CD14-positive monocyte (primary cell): Measurements from ENCODE around the gene ANGPTL1. TPM values are rescaled to one million over a fixed set of nuclear protein-coding genes. Genes with fewer than 3 reads are reported as not detected.

Source experiments
- DNase-seq, 3 donors: peaks; one replicate each; pipeline ENCODE4 v3.0.0-alpha.2; 2011 to 2022
- H2AFZ ChIP-seq: 2 replicates; pipeline ENCODE4 v1.6.0; 2012; ENCODE audit warnings: mild to moderate bottlenecking, low read depth, low read length, inconsistent platforms; ENCODE audit not compliant: insufficient read depth, poor library complexity, severe bottlenecking
- H3K27ac ChIP-seq, 2 donors: 1 replicate in 1 of 2; 2 replicates in 1 of 2; pipeline ENCODE4 v1.5.1; 2012 to 2013; ENCODE audit warnings: low read length in 2 of 2, control low read depth in 1 of 2, inconsistent platforms in 1 of 2, low read depth in 1 of 2, mild to moderate bottlenecking in 1 of 2
- H3K27me3 ChIP-seq, 2 donors: one replicate each; pipeline versions ENCODE4 v1.6.0 to v1.6.1; 2011 to 2013; ENCODE audit warnings: low read length in 2 of 2; ENCODE audit not compliant: control insufficient read depth in 2 of 2, insufficient read depth in 2 of 2
- H3K36me3 ChIP-seq, 2 donors: replicated peaks in 1 of 2; 1 replicate in 1 of 2; 2 replicates in 1 of 2; pipeline versions ENCODE4 v1.5.1 to v1.6.1; 2012 to 2013; ENCODE audit warnings: low read length in 2 of 2, control low read depth in 1 of 2, inconsistent platforms in 1 of 2, mild to moderate bottlenecking in 1 of 2; ENCODE audit not compliant: insufficient read depth in 2 of 2, control insufficient read depth in 1 of 2
- H3K4me1 ChIP-seq, 2 donors: 1 replicate in 1 of 2; 2 replicates in 1 of 2; pipeline versions ENCODE4 v1.5.1 to v1.6.1; 2012 to 2013; ENCODE audit warnings: low read length in 2 of 2, control low read depth in 1 of 2, inconsistent platforms in 1 of 2, mild to moderate bottlenecking in 1 of 2, moderate library complexity in 1 of 2; ENCODE audit not compliant: insufficient read depth in 2 of 2, control insufficient read depth in 1 of 2
- H3K4me2 ChIP-seq: replicated peaks from 2 replicates; pipeline ENCODE3; 2012; ENCODE audit warnings: low read length, moderate library complexity, mild to moderate bottlenecking; ENCODE audit not compliant: poor library complexity, severe bottlenecking; ENCODE audit errors: extremely low read depth
- H3K4me3 ChIP-seq, 3 experiments: fragments of 200-600 bp in 1 of 3; sonication (generic) in 1 of 3; replicated peaks in 1 of 3; 1 replicate in 2 of 3; 2 replicates in 1 of 3; pipeline ENCODE4 v1.5.1; 2011 to 2013; ENCODE audit warnings: low read length in 3 of 3, mild to moderate bottlenecking in 3 of 3, control low read depth in 2 of 3, low read depth in 2 of 3, inconsistent platforms in 1 of 3, moderate library complexity in 1 of 3
- H3K79me2 ChIP-seq: 2 replicates; pipeline ENCODE4 v1.6.0; 2012; ENCODE audit warnings: mild to moderate bottlenecking, control low read depth, inconsistent platforms, low read length, moderate library complexity; ENCODE audit not compliant: insufficient read depth
- H3K9ac ChIP-seq: 2 replicates; pipeline ENCODE4 v1.6.0; 2017; ENCODE audit warnings: low read length, mild to moderate bottlenecking; ENCODE audit not compliant: insufficient read depth, poor library complexity, severe bottlenecking
- H3K9me3 ChIP-seq, 2 donors: replicated peaks in 1 of 2; 1 replicate in 1 of 2; 2 replicates in 1 of 2; pipeline versions ENCODE4 v1.5.1 to v1.6.1; 2012 to 2013; ENCODE audit warnings: low read length in 2 of 2, control low read depth in 1 of 2; ENCODE audit not compliant: control insufficient read depth in 1 of 2, insufficient read depth in 1 of 2
- H4K20me1 ChIP-seq: 2 replicates; pipeline ENCODE4 v1.6.0; 2012; ENCODE audit warnings: mild to moderate bottlenecking, low read length, control low read depth, moderate library complexity; ENCODE audit not compliant: insufficient read depth
- H3K27ac Mint-ChIP-seq, 7 donors: one replicate each; pipeline ENCODE4 v1.8.0; 2020; ENCODE audit warnings: mild to moderate bottlenecking in 7 of 7, mixed read lengths in 7 of 7, moderate library complexity in 6 of 7, inconsistent platforms in 2 of 7
- H3K27me3 Mint-ChIP-seq, 3 donors: one replicate each; pipeline ENCODE4 v1.8.0; 2021 to 2022; ENCODE audit warnings: low read depth in 3 of 3, mild to moderate bottlenecking in 3 of 3, mixed read lengths in 3 of 3, moderate library complexity in 3 of 3, inconsistent platforms in 1 of 3
- H3K36me3 Mint-ChIP-seq, 2 donors: one replicate each; pipeline ENCODE4 v1.8.0; 2020; ENCODE audit warnings: mixed read lengths in 2 of 2, inconsistent platforms in 1 of 2, mild to moderate bottlenecking in 1 of 2
- H3K4me1 Mint-ChIP-seq: one replicate; pipeline ENCODE4 v1.8.0; 2020; ENCODE audit warnings: mild to moderate bottlenecking, mixed read lengths
- H3K4me3 Mint-ChIP-seq, 2 donors: one replicate each; pipeline ENCODE4 v1.8.0; 2020; ENCODE audit warnings: mild to moderate bottlenecking in 2 of 2, mixed read lengths in 2 of 2, moderate library complexity in 1 of 2
- H3K9me3 Mint-ChIP-seq, 7 donors: one replicate each; pipeline ENCODE4 v1.8.0; 2020 to 2022; ENCODE audit warnings: mixed read lengths in 7 of 7, mild to moderate bottlenecking in 6 of 7, moderate library complexity in 6 of 7, inconsistent platforms in 2 of 7
- WGBS: methylation state at CpG from one replicate; pipeline ENCODE4 v1.1.5; 2013; ENCODE audit warnings: missing lambda C conversion rate; ENCODE audit not compliant: insufficient coverage; 5-methylcytosine and 5-hydroxymethylcytosine counted together
- intact Hi-C, 2 donors: fragments of 100-400 bp; cut with micrococcal nuclease; formaldehyde crosslinking; loops; one replicate each; pipeline versions ENCODE4 v1.15.0 to v1.15.1; 2023
- polyA plus RNA-seq, 3 donors: library from polyadenylated mRNA; depleted of rRNA in 1 of 3; unstranded in 2 of 3; stranded (reverse) in 1 of 3; fragments of 300-500 nt in 2 of 3; fragments of >200 nt in 1 of 3; fragmentation: Illumina TruSeq in 2 of 3; gene quantifications; 1 replicate in 2 of 3; 2 replicates in 1 of 3; pipeline ENCODE4 v1.2.3, GENCODE V29; 2012 to 2021
- TF ChIP-seq, protein P1 (sequence below): fragments of 200-600 bp; IDR thresholded peaks from one replicate; pipeline ENCODE4 v1.8.0; 2022; ENCODE audit warnings: antibody characterized with exemption, mild to moderate bottlenecking

Gene ANGPTL1
- polyA plus RNA-seq, 3 donors = not detected

DNA sequence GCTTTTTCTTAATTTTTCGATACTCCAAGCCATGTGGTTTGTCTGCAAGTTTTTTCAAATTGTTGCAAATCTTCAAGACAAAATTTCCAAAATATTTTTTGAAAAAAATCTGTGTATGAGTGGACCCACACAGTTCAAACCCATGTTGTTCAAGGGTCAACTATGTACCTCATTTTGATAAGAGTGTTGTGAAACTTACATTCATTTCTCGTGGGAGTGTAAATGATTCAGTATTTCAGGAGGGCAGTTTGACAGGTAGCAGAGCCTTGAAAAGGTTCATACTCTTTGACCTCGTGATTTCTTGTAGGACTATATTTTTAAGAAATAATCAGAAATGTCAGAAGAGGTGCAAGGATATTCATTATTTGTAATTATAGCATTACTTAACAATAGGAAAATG is 68.0 kb downstream of the ANGPTL1 start:
- Histone ChIP-seq H3K27me3 (no peaks in the 10 kb centered on the region), H3K9me3 (peaks cover 6 to 8% of the 10 kb centered on the region in 2 donors), H2AFZ (no peak overlapping the region), H4K20me1 (no peaks in the 10 kb centered on the region), H3K4me1 (no peaks in the 10 kb centered on the region), H3K79me2 (no peaks in the 10 kb centered on the region), H3K4me2 (no peak overlapping the region), H3K9ac (no peak overlapping the region), H3K27ac (no peak overlapping the region), H3K4me3 (no peak overlapping the region), H3K36me3 (no peaks in the 10 kb centered on the region)
- Mint-ChIP-seq H3K4me3 (no peak overlapping the region), H3K27me3 (peaks cover 0 to 2% (median 0%) of the 10 kb centered on the region in 3 donors), H3K4me1 (no peaks in the 10 kb centered on the region), H3K27ac (no peak overlapping the region), H3K9me3 (peaks cover 0 to 8% (median 5%) of the 10 kb centered on the region in 7 donors), H3K36me3 (peaks cover 4 to 6% of the 10 kb centered on the region in 2 donors)
- TF ChIP-seq, protein P1, sequence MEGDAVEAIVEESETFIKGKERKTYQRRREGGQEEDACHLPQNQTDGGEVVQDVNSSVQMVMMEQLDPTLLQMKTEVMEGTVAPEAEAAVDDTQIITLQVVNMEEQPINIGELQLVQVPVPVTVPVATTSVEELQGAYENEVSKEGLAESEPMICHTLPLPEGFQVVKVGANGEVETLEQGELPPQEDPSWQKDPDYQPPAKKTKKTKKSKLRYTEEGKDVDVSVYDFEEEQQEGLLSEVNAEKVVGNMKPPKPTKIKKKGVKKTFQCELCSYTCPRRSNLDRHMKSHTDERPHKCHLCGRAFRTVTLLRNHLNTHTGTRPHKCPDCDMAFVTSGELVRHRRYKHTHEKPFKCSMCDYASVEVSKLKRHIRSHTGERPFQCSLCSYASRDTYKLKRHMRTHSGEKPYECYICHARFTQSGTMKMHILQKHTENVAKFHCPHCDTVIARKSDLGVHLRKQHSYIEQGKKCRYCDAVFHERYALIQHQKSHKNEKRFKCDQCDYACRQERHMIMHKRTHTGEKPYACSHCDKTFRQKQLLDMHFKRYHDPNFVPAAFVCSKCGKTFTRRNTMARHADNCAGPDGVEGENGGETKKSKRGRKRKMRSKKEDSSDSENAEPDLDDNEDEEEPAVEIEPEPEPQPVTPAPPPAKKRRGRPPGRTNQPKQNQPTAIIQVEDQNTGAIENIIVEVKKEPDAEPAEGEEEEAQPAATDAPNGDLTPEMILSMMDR = no peak
- no CpG with 5 or more reads among the region's 3 CpGs for WGBS
- intact Hi-C loops = no loop called here
- no peak for DNase-seq

Other genes starting within 250 kb of the ANGPTL1 start
- 1 to 10 TPM; 2.0 to 4.2 (median 2.3) TPM for gene RALGPS2, start 145.8 kb downstream of the ANGPTL1 start, polyA plus RNA-seq
- gene FAM20B, start 154.8 kb upstream of the ANGPTL1 start, polyA plus RNA-seq = 1 to 10 TPM; 4.0 to 6.7 (median 4.4) TPM
- gene TOR3A, start 211.0 kb upstream of the ANGPTL1 start, polyA plus RNA-seq = 10 to 100 TPM; 50.0 to 67.8 (median 60.9) TPM